Suprapubic skin (tissue), 3 donors: ENCODE measurements around the gene SERPINB6.

Experiments
- CTCF ChIP-seq, 2 donors: fragments of 200-600 bp in 1 of 2; fragments of 450-650 bp in 1 of 2; sonication (generic) in 1 of 2; IDR thresholded peaks; one replicate each; pipeline ENCODE4 v1.5.1; 2016 to 2019; ENCODE audit warnings: antibody characterized with exemption in 2 of 2, mild to moderate bottlenecking in 1 of 2, moderate library complexity in 1 of 2
- EP300 ChIP-seq: sonication (generic); formaldehyde crosslinking; IDR thresholded peaks from one replicate; pipeline ENCODE4 v1.6.1; 2017; ENCODE audit warnings: antibody characterized with exemption

DNA sequence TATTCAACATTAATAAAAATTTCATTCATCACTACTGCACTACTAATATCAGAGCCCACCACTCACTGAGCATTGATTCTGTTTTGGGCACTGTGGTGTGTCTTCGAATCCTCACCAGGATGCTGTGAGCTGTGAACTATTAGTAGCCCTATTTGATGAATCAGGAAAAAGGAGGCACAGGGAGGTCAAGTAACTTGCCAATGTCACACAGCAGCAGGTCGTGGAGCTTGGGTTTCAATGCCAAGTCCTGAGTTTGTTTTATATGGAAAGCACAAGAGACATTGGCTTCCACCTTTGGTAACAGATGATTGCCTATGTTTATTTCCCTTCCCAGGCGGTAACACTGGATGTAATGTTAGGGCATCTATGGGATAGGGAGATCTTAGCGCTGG lies 43.3 kb upstream of the SERPINB6 start:
- TF ChIP-seq EP300, result no peak
- no peak for TF ChIP-seq CTCF (IDR thresholded peaks at IDR 0.05)
